Measurements from ENCODE around the gene ADGRF4.

DNA sequence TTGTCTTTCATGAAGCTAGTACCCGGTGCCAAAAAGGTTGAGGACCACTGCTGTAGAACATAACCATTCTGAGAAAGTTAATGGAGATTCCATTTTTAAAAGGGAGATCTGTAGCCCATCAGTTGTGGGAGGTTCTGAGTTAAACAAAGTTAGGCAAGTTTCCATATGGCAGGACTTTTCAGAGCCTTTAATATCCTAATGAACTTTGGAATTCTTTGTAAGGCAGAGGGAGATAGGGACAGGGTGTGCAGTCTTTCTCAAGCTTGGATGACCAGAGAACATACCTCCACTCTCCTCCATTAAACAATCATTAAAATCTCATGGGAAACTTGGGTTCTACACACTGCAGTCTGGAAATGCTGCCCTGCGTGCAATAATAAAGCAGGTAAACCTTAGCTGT lies 14.8 kb downstream of the ADGRF4 start:
- no peak for TF ChIP-seq TARDBP (IDR thresholded peaks at IDR 0.05)
- no peak for TF ChIP-seq FOXM1 (IDR thresholded peaks at IDR 0.05; ENCODE audit: borderline replicate concordance)
- no peak for TF ChIP-seq L3MBTL2 (conservative IDR thresholded peaks at IDR 0.05)
- no peak for TF ChIP-seq ZNF384 (IDR thresholded peaks at IDR 0.05)

Data from HEK293T (cell line).